OCI-LY1 (cell line): ENCODE data around the gene SURF4.
"Not testable (repeated sequence)": the region's sequence is repeated elsewhere in the genome, so short reads cannot be mapped to it uniquely, and the experiment has no call there.

ENCODE experiments used
- H2AFZ ChIP-seq: fragments of 200-600 bp; sonication (generic), shearing (Covaris generic); 2 replicates; pipeline ENCODE4 v1.6.0; 2014; ENCODE audit warnings: antibody characterized with exemption, mild to moderate bottlenecking, low read length
- H3F3A ChIP-seq: fragments of 200-600 bp; sonication (generic), shearing (Covaris generic); 2 replicates; pipeline ENCODE4 v1.6.0; 2014; ENCODE audit warnings: mild to moderate bottlenecking, antibody characterized with exemption, low read length, moderate library complexity; ENCODE audit not compliant: insufficient read depth
- H3K27ac ChIP-seq: fragments of 200-600 bp; sonication (generic); 2 replicates; pipeline ENCODE4 v1.5.1; 2014; ENCODE audit warnings: low read length, mixed run types, mild to moderate bottlenecking, low read depth; ENCODE audit not compliant: poor library complexity, severe bottlenecking
- H3K27me3 ChIP-seq: fragments of 200-600 bp; sonication (generic); 2 replicates; pipeline ENCODE4 v1.6.0; 2014; ENCODE audit warnings: antibody characterized with exemption, mild to moderate bottlenecking, low read length, moderate library complexity; ENCODE audit not compliant: insufficient read depth
- H3K36me3 ChIP-seq: fragments of 200-600 bp; sonication (generic); 2 replicates; pipeline ENCODE4 v1.6.1; 2014; ENCODE audit warnings: mild to moderate bottlenecking, antibody characterized with exemption, low read length, moderate library complexity, mixed read lengths; ENCODE audit not compliant: insufficient read depth
- H3K4me1 ChIP-seq: fragments of 200-600 bp; sonication (generic); 2 replicates; pipeline ENCODE4 v1.5.1; 2014; ENCODE audit warnings: mild to moderate bottlenecking, low read length, moderate library complexity; ENCODE audit not compliant: insufficient read depth, severe bottlenecking
- H3K4me2 ChIP-seq: fragments of 200-600 bp; sonication (generic), shearing (Covaris generic); 2 replicates; pipeline ENCODE4 v1.6.1; 2014; ENCODE audit warnings: low read length
- H3K4me3 ChIP-seq: fragments of 200-600 bp; sonication (generic); 2 replicates; pipeline ENCODE4 v1.5.1; 2014; ENCODE audit warnings: low read length, low read depth, mild to moderate bottlenecking, mixed read lengths; ENCODE audit not compliant: poor library complexity, severe bottlenecking
- H3K79me2 ChIP-seq: fragments of 200-600 bp; shearing (Covaris generic); 2 replicates; pipeline ENCODE4 v1.6.1; 2016; ENCODE audit warnings: mixed run types, low read length, mixed read lengths; ENCODE audit not compliant: insufficient read depth
- H3K9ac ChIP-seq: fragments of 200-600 bp; sonication (generic), shearing (Covaris generic); 2 replicates; pipeline ENCODE4 v1.6.1; 2014; ENCODE audit warnings: mild to moderate bottlenecking, low read length, mixed read lengths
- H3K9me2 ChIP-seq: fragments of 200-600 bp; sonication (generic), shearing (Covaris generic); 2 replicates; pipeline ENCODE4 v1.6.1; 2014; ENCODE audit warnings: low read depth, mild to moderate bottlenecking, low read length, mixed read lengths
- H3K9me3 ChIP-seq: fragments of 200-600 bp; shearing (Covaris generic); 2 replicates; pipeline ENCODE4 v1.6.1; 2014; ENCODE audit warnings: low read length, mixed read lengths
- H4K20me1 ChIP-seq: fragments of 200-600 bp; sonication (generic), shearing (Covaris generic); 2 replicates; pipeline ENCODE4 v1.6.0; 2016; ENCODE audit warnings: mild to moderate bottlenecking, low read length; ENCODE audit not compliant: insufficient read depth
- CTCF ChIP-seq: fragments of 200-600 bp; sonication (generic), shearing (Covaris generic); IDR thresholded peaks from 2 replicates; pipeline ENCODE4 v1.5.1; 2017; ENCODE audit warnings: mild to moderate bottlenecking, antibody characterized with exemption, low read length, moderate library complexity, mixed read lengths
- EZH2 ChIP-seq: fragments of 200-600 bp; sonication (generic), shearing (Covaris generic); IDR thresholded peaks from 2 replicates; pipeline ENCODE4 v1.8.0; 2017; ENCODE audit warnings: borderline replicate concordance, mixed run types, mild to moderate bottlenecking, antibody characterized with exemption, low read length, moderate library complexity, mixed read lengths

SURF4 gene

GRCh38 chr9:133396952-133397351, 21.1 kb upstream of the SURF4 start:
- no peaks in the 10 kb centered on the region for H3K9me2 ChIP-seq
- H4K20me1 ChIP-seq: no peaks in the 10 kb centered on the region
- H3K4me2 ChIP-seq: no peak overlapping the region
- H3K36me3 ChIP-seq: no peaks in the 10 kb centered on the region; the same call in 1 of the 2 replicates
- H3K4me3 ChIP-seq: no peak overlapping the region
- H3K27me3 ChIP-seq: peaks cover 5% of the 10 kb centered on the region
- H3K9ac ChIP-seq: no peak overlapping the region
- no peak overlapping the region for H3K27ac ChIP-seq
- H3K79me2 ChIP-seq: no peaks in the 10 kb centered on the region
- H2AFZ ChIP-seq: no peak overlapping the region
- no peaks in the 10 kb centered on the region for H3K4me1 ChIP-seq
- no peaks in the 10 kb centered on the region for H3K9me3 ChIP-seq
- TF ChIP-seq CTCF (peak; percentile 39; the same call in 1 of the 2 replicates), EZH2 (no peak)
- H3F3A ChIP-seq: no peaks in the 10 kb centered on the region

- Histone ChIP-seq H2AFZ (no peak overlapping the region), H3K4me1 (no peaks in the 10 kb centered on the region), H3F3A (no peaks in the 10 kb centered on the region), H3K9ac (no peak overlapping the region), H3K36me3 (no peaks in the 10 kb centered on the region; the same call in 1 of the 2 replicates), H3K9me3 (no peaks in the 10 kb centered on the region), H3K27me3 (peaks cover 11% of the 10 kb centered on the region), H3K79me2 (no peaks in the 10 kb centered on the region), H3K27ac (no peak overlapping the region), H3K4me2 (no peak overlapping the region), H4K20me1 (no peaks in the 10 kb centered on the region), H3K4me3 (no peak overlapping the region), H3K9me2 (no peaks in the 10 kb centered on the region)
- TF ChIP-seq EZH2 (no peak), CTCF (no peak)
These were observed 18.9 kb upstream of the SURF4 start for GRCh38 chr9:133394687-133395271.

- Histone ChIP-seq H3K9ac (no peak overlapping the region), H3K9me3 (no peaks in the 10 kb centered on the region), H3K4me1 (no peaks in the 10 kb centered on the region), H4K20me1 (no peaks in the 10 kb centered on the region), H3K27me3 (peaks cover 11% of the 10 kb centered on the region), H3F3A (no peaks in the 10 kb centered on the region), H3K36me3 (no peaks in the 10 kb centered on the region; the same call in 1 of the 2 replicates), H3K27ac (no peak overlapping the region), H2AFZ (no peak overlapping the region), H3K4me3 (no peak overlapping the region), H3K9me2 (no peaks in the 10 kb centered on the region), H3K79me2 (no peaks in the 10 kb centered on the region), H3K4me2 (no peak overlapping the region)
- TF ChIP-seq CTCF (no peak), EZH2 (no peak)
These were observed 17.5 kb upstream of the SURF4 start for GRCh38 chr9:133393399-133393798.

DNA sequence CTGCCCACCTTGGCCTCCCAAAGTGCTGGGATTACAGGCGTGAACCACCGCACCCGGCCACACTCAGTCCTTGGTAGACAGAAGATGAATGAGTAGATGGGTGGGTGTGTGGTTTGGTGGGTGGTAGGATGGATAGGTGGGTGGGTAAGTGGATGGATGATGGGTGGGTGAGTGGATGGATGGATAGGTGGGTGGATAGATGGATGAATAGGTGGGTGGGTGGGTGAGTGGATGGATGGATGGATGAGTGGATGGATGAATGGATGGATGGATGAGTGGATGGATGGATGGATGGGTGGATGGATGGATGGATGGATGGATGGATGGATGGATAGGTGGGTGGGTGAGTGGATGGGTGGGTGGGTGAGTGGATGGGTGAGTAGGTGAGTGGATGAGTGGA, 16.4 kb upstream of the SURF4 start:
- H3K4me3 ChIP-seq, H3K4me1 ChIP-seq, H3K79me2 ChIP-seq, H3K9ac ChIP-seq, H3K27me3 ChIP-seq, H3K4me2 ChIP-seq, H3K27ac ChIP-seq, H3K9me3 ChIP-seq, H4K20me1 ChIP-seq, H3F3A ChIP-seq, H2AFZ ChIP-seq, H3K36me3 ChIP-seq, H3K9me2 ChIP-seq: not testable (repeated sequence)

GRCh38 chr9:133391449-133391848, 15.6 kb upstream of the SURF4 start:
- H3K79me2 ChIP-seq, H3K4me3 ChIP-seq, H3K4me2 ChIP-seq, H4K20me1 ChIP-seq, H3F3A ChIP-seq, H3K27me3 ChIP-seq, H3K4me1 ChIP-seq, H3K9ac ChIP-seq, H3K36me3 ChIP-seq, H2AFZ ChIP-seq, H3K27ac ChIP-seq, H3K9me3 ChIP-seq, H3K9me2 ChIP-seq: not testable (repeated sequence)
